ENCODE results near the gene TMEM258.

TMEM258 gene

DNA sequence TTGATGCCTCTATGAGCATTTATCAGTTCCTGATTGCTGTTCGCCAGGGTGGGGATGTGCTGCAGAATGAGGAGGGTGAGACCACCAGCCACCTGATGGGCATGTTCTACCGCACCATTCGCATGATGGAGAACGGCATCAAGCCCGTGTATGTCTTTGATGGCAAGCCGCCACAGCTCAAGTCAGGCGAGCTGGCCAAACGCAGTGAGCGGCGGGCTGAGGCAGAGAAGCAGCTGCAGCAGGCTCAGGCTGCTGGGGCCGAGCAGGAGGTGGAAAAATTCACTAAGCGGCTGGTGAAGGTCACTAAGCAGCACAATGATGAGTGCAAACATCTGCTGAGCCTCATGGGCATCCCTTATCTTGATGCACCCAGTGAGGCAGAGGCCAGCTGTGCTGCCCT lies 3.1 kb upstream of the TMEM258 start:
- DNase-seq (ENCODE audit: low spot score): no peak

DNA sequence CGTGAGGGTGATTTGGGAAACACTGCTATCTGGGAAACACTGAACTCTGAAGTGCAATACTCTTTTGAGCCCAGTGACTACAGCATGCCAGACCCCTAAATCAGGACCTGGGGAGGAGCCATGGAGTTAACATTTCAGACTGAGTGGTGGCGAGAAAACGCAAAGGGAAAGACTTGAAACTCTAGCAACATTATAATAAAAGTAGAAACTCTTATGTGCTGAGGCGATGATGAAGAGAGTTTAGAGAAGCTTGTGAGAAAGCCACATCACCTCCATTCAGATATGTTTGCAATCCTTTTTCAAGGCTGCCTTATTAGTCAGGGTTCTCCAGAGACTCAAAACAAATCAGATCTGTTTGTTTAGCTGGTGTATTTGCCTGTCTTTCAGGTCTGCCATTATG lies 2.2 kb upstream of the TMEM258 start:
- no peak for DNase-seq (ENCODE audit: low spot score)

DNA sequence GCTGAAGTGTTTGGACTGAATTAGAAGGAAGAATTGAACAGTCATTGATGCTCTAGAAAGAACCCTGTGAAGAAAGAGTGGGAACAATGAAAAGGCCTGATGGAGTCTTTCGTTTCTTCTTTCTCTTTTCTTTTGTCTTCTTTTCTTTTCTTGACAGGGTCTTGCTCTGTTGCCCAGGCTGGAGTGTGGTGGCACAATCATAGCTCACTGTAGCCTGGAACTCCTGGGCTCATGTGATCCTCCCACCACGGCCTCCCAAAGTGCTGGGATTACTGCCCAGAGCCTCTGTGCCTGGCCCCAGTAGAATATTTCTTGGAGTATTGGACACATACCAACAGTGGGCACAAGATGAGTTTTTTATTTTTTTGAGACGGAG lies 1.4 kb upstream of the TMEM258 start:
- no peak for DNase-seq (ENCODE audit: low spot score)

DNA sequence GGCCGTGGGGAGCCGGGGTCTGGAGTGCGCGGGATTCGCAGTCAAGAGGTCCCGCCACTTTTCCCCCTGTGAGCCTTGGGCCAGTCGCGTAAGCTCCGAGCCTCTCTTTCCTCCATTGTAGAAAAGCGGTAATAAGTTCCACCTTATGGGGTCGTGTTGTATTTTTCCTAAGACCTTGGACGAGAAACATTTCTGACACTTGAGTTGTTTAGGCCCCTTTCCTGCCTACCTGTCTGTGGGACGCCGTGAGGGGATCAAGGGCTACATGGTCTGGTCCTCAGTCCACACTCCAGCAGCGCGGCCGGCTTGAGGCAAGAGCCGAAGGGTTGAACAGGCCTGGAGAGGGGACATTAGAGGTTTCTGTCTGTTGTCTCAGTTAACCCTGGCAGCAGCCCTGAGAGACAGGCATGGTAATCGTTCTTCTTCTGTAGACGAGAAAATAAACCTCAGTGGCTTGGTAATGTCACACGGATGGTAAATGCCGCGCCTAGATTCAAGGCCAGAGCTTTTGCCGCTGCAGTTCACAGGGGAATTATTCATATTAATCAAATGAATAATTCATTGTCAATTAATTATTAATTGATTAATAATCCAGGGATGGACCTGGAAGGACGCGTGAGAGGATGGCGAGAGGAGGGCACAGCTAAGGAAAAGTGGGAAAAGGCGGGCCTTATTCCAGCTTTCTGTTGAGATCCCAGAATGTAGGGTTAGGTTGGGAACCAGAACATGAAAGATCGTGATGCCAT lies 857 bp upstream of the TMEM258 start:
- no peak for DNase-seq (ENCODE audit: low spot score)

DNA sequence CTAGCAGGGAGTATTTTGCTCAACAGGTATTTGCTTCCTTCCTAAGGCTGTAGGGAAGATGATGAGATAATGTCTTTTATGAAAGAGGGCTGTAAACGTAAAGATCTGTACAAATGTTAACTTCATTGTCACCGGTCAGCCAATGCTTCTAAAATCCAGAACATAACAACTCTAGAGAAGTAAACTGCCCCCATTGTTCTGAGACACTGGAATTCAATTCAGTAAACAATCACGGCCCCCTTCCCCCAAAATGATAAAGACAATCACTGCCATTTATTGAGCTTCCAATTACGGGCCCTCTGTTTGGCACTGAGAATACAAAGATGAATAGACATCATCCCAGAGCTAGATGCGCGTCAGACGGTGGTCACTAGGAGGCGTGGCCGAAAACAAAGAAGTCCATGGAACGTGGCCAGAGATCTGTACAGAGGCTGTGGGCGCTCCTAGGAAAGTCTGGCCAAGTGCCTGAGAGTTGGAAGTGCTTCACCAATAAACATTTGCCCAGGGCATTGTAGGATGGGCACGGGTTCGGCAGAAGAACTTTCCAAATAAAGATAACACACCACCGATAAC lies 576 bp downstream of the TMEM258 start:
- DNase-seq (ENCODE audit: low spot score): peak; percentile 68

DNA sequence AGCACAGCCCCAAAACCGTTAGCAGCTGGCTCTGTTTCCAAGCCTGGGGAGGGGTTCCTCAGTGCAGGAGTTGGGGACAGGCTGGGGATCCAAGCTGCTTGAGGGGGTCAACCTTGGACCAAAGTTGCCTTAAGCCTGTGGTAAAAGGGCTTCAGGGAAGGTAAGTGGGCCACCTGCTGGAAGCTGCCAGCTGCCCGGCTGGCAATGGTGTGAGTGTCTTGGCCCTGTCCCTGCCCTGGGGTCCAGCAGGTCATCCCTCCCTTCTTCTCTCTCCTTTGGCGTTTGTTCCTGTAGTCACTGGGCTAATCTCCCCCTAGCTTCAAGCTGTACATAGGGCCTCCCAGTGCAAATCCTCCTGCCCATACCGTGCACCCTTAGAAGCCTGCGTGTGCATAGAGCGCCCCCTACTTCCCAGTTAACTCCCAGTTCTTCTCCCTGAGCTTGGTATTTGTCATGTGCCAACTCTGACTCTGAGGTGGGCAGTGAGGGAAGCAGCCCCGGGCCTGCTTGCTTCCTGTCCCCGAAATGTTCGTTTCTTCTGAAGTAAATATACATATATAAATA lies 4.4 kb downstream of the TMEM258 start:
- DNase-seq (ENCODE audit: low spot score): peak; percentile 72

DNA sequence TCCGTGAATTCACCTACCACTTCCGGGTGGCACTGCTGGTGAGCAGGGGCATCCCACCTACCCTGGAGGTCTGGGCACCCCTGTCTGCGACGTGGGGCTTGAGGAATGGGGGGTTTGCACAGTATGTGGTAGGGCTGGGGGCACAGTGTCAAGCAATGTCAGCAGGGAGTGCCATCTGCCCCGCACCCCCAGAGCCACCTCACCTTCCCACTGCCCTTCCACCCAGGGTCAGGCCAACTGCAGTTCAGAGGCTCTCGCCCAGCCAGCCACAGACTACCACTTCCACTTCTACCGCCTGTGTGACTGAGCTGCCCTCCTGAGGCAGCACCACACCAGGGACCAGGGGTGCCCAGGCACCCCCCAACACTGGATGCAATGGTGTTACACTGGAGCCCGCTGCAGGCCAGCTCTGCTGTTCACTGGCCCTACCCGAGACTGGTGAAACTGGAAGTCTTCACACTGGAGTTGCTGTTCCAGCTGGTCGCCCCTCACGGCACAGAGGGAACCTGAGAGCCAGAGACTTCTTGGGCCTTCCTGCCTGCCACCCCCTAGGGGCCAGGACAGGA lies 6.5 kb downstream of the TMEM258 start:
- DNase-seq (ENCODE audit: low spot score): no peak

DNA sequence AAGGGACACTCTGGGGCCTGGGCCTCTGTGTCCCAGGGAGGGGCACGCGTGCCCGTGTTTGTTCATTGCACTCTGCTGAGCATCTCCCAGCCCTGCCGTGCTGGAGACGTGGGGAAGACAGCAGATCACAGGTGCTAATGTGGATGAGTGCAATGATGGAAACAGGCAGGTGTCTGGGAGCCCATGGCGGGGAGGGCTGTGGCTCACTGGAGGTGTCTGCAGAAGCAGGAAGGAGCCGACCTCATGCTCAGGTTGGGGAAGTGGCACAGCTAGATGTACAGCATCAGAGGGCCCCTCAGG lies 7.9 kb downstream of the TMEM258 start:
- no peak for DNase-seq (ENCODE audit: low spot score)

DNA sequence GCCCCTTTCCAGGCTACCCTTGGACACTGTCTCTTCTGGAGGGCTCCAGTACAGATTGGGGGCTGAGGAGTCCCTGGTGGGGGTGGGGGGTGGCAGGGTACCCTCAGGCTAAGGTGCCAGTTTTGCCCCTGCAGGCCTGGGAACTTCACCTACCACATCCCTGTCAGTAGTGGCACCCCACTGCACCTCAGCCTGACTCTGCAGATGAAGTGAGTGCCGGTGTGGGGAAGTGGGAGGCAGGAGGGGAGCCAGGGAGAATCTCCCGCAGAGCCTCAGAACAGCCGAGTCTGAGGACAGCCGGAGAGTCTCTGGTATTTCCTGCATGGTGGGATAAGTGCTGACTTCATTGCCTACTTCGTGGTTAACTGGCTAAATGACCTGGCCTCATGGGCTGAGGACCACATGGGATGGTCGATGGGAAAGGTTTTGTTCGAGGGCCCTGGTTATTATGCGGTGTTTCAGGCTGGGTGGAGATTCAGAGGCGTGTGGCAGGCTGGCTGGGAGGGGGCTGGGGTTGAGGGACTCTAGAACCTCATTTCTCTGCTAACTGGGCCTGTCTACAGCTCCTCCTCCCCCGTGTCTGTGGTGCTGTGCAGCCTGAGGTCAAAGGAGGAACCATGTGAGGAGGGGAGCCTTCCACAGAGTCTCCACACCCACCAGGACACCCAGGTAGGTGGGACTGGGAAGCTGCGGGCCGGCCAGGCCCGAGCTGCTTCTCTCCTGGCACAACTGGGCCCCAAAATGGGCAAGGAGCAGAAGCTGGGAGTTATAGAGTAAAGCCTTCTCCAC lies 8.5 kb downstream of the TMEM258 start:
- no peak for DNase-seq (ENCODE audit: low spot score)

DNA sequence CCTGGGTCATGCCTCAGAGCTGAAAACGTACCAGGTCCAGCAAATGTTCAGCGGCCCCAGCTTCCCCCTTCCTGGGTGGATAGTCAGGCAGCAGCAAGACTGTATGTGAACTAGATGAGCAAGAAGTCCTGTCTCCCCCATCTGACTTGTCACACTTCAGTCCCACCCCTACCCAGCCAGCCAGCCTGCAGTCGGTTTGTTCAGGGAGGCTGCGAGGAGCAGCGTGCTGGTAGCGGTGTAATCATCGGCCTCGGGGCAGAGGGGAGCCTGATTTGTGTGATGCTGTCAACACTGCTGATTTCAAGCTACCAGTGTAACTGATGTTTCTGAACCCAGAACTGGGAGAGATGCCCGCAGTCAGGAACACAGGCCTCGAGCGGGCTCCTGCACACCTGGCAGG lies 9.6 kb downstream of the TMEM258 start:
- no peak for DNase-seq (ENCODE audit: low spot score)

DNA sequence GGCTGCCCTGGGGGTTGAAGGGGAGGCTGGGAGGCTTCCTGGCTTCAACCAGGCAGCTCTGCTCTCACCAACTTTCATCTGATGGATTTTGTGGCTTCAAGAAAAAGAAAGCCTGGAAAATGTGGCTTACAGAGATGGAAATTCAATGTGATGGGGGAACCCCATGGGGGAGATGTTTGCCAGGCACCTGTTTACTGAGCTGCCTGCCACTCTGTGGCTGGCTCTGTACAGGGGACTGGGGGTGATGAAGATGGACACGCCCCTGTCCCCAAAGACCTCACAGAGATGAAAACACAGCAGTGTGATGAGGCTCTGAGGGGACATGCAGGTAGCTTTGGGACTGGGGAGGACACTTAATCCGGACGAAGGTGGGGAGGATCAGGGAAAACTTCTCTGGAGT lies 10.1 kb downstream of the TMEM258 start:
- no peak for DNase-seq (ENCODE audit: low spot score)

DNA sequence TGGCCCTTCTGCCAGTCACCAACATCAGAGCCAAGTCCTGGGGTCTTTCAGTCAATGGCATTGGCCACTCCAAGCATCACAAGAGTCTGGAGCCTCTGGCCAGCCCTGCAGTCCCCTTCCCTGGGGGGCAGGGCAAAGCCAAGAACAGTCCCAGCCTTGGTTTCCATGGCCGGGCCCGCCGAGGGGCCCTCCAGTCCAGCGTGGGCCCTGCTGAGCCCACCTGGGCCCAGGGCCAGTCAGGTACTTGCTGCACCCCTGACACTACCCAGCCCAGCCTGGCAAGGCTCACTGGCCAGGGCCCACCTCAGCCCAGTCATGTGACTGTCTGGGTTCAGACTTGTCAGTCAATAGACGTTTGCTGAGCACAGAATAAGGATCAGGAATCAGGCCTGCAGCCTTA lies 10.8 kb downstream of the TMEM258 start:
- DNase-seq (ENCODE audit: low spot score): no peak

DNA sequence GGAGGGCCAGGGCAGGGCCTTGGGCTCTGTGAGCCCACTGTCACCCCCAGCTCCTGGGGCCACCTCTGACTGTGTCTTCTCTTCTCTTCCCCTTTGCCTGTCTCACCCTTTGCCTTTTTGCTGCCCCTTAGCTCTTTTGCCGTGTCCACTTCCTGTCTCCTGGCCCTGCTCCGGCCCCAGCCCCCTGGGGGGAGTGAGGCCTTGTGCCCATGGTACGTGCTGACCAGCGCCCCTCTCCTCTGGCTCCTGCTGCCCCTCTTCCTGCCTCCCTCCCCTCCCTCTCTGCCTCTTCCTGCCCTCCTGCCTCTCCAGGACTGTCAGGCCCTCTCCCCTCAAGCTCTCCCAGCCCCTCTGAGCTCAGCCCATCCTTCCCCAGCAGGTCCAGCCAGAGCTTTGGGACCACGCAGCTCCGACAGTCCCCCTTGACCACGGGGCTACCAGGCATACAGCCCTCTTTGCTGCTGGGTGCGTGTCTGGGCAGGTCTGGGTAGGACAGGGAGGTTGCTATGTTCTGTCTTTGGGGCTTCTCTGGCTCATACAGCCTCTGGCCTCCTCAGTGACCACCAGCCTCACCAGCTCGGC lies 11.7 kb downstream of the TMEM258 start:
- no peak for DNase-seq (ENCODE audit: low spot score)

DNA sequence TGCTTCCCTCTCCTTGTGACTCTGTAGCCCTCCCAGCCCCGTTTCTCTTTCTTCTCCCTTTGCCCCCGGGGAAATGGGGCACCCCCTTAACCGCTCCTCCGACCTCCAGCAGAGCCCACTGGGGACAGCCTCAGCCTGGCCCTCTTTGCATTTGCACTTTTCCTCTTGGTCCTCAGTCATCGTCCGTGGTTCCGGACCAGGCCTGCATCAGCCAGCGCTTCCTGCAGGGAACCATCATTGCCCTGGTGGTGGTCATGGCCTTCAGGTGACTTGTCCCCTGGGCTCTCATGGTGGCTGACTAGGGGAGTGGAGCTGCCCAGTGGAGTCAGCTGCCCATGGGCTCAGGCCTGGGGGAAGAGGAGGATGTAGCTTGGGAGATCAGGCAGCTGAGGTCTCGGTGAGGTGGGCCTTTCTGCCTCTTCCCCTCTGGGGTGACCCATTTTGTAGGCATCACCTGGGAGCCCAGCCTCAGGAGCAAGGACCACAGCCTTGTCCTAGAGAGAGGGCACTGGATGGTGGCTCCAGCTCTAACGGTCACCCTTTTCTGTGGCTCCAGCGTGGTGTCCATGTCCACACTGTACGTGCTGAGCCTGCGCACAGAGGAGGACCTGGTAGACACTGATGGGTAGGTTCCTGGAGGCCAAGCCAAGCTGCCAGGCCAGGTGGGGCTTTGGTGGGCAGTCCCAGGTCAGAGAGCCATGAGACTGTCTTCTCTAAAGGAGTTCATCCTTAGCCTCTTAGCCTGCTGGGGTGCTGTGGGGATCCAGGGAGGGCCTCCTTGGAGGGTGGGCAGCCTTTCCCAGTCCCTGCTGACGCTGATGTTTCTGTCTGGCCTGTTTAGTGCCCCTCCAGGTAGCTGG lies 12.5 kb downstream of the TMEM258 start:
- no peak for DNase-seq (ENCODE audit: low spot score)

DNA sequence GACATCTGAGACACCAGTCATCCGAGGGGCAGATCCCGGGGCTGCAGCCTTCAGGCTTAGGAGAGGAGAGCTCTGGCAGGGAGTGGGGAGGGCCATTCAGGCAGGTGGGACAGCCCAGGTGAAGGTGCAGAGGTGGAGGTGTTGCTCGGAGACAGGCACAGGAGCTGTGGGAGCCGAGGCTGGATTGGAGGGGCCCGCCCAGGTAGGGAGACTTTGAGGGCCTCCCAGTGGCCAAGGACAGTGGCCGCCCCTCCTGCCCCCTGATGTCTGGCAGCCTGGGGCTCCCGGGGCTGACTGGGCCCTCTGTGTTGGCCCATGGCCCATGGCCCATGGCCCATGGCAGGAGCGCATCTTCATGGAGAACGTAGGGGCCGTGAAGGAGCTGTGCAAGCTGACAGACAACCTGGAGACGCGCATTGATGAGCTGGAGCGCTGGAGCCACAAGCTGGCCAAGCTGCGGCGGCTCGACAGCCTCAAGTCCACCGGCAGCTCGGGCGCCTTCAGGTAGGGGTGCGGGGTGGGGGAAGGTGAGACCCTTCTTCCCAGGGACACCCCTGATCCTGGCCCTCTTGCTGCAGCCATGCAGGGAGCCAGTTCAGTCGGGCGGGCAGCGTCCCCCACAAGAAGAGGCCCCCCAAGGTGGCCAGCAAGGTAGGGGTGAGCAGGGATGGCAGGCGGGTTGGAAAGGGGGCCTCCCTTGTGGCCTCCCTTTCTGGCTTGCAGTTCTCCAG lies 13.3 kb downstream of the TMEM258 start:
- no peak for DNase-seq (ENCODE audit: low spot score)

DNA sequence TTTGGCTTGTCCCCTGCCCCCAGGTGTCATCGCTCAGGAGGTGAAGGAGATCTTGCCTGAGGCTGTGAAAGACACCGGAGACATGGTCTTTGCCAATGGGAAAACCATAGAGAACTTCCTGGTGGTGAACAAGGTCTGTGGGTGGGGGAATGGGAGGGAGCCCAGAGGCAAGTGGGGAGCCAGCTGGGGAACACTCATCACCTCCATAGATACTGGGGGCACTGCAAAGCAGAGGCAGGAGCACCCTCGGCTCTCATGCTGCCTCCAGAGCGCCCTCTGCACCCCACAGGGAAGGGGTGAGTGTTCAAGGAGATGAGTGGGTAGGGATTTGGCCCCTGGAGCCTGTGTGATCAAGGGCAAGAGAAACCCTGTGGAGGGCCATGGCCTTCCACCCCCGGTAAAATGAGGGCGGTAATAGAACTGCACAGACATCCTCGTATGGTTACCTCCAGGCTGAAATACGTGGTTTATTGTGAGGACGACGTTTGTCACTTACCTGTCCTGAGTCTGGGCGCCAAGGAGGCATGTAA lies 14.0 kb downstream of the TMEM258 start:
- no peak for DNase-seq (ENCODE audit: low spot score)

DNA sequence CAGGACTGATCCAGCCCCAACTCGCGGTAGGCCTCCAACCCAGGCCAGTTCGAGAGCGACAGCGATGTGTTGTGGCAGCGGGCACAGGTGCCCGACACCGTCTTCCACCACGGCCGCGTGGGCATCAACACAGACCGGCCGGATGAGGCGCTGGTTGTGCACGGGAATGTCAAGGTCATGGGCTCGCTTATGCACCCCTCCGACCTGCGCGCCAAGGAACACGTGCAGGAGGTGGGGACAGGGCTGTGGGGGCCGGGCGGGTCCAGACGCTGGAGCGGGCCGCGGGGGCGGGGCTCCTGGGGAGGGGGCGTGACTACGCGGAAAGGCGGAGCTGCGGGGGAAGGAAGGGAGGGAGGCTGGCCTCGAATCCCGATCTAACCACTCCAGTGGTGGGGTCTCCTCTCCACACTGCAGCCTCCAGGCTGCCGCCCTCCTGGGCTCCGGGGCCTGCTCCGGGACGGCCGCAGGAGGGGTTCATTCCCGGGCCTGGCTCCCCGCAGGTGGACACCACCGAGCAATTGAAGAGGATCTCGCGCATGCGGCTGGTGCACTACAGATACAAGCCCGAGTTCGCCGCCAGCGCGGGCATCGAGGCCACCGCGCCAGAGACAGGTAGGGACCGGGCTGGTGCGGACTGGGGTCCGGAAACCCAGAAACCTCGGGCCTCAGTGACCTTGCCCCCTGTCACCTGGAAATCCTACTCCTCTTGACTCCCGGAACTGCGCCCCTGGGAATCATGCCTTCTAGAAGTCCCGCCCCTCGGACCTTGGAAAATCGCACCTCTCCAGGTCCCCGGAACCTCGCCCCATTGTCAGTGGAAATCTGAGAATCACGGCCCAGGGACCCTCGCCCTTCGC lies 14.9 kb downstream of the TMEM258 start:
- DNase-seq (ENCODE audit: low spot score): peak; percentile 89

DNA sequence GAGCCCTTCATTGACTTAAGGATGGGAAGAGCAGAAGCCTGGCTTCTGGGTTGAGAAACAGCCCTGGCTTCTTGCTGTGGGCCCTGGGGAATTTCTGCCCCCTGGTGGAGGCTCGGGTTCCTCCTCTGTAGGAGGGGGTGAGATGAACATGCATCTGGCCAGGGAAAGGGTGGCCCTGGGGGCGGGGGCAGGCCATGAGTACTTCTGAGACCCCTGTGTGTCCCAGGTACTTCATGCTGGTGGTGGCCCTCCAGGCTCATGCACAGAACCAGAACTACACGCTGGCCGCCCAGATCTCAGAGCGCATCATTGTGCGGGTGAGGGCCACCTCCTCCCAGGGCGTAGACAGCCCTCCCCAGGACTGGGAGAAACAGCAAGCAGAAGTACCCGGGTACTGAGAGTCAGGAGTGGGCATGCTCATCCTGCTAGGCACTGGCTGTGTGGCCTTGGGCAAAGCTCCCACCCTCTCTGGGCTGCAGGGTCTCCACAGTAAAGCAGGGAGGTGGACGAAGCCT lies 15.8 kb downstream of the TMEM258 start:
- DNase-seq (ENCODE audit: low spot score): peak; percentile 89
